HG02642 (cell line): ENCODE data around the gene TMEM178B.

ENCODE experiments used
- ATAC-seq: cut with Tn5 transposase; IDR thresholded peaks from one replicate; pipeline ENCODE4 v1.9.1; 2021; ENCODE audit warnings: mild to moderate bottlenecking; ENCODE audit not compliant: unreplicated experiment, poor library complexity

Gene TMEM178B

DNA sequence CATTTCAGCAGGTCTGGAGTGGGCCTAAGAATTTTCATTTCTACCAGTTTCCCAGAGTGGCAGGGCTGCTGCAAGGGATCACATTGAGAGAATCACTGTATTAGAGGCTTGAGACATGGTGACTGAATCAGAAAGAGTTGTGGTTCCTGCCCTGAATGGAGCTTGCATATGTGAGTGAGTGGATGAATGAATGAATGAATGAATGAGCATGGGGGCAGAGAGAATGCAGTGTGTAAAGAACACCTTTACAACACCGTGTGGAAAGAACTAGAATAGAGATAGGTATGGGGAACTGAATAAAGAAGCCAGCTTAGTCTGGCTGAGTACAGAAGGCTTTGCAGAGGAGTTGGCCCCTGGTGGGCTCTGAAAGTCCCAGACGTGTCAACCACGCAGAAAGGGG is 334.6 kb downstream of the TMEM178B start:
- ATAC-seq, result no peak

DNA sequence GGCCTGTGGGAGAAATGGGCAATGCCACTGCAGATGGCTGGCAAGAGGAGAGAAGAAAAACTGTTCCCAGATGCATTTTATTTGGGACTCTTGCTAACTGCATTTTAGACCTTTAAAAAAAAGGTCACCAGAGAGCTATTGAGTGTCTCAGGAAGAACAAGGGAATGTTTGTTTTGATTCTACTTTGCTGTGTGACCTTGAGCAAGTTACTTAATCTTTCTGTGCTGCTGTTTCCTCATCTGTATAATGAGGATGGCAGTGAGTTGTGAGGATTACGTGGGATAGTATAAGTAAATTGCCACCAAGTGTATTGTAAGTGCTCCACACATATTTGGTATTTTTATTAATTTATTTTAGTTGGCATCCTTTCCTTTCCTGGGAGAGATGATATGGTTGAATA is 335.4 kb downstream of the TMEM178B start:
- no peak for ATAC-seq

DNA sequence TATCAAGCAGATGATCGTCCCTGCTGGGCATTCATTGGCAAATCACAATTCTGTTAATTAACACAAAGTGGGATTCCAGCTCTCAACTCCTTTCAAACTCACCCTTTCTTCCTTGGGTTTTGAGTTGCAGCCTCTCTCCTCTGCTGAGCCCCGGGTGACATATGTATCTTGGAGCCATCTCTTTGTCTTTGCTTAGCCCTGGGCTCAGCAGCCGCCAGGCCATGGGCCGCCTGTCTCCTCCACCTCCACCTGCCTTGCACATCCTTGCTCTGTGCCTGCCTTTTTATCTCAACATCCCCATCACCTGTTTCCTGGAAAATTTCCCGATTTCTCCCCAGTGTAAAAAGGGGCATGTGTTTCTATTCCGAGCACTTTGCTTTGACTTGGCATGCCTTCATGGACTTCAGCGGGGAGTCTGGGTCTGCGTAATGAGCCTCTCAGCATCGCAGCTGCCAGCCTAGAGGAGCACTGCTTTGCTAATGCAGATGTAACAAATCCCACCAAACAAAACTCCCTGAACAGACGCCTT is 336.0 kb downstream of the TMEM178B start:
- no peak for ATAC-seq

- ATAC-seq, result no peak
These were observed 336.6 kb downstream of the TMEM178B start for GRCh38 chr7:141410353-141411000.

DNA sequence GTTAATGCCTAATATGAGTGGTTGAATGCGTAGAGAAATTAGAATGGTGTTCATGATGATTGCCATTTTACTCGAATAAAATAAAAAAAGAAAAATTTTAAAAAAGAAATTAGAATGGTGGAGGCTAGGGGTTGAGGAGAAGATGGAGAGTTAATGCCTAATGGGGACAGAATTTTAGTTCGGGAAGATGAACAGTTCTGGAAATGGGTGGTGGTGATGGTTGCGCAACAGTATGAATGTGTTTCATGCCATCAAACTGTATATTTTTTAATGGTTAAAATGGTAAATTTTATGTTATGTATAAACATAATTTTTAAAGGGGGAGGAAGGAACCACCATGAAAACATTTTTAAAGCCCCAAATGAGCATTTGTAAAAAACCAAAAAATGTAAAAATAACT is 337.3 kb downstream of the TMEM178B start:
- no peak for ATAC-seq

DNA sequence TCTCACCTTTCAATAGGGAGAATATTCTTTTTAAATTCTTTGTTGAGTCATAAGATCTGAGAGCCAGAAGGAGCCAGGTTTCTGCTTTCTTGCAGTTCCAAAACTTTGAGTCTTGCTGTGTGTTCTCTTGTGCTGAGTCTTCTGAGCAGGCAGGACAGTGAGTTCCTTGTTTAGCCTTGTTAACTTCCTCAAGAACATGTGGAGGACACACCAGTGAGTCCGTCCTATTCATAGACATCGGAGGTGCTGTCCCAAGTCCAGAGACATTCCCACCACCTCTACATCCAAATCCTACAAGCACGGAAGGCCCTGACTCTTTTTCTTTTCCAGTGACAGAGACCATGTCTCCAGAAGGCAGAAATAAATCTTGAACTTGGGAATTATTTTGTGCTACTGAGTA is 342.1 kb downstream of the TMEM178B start:
- no peak for ATAC-seq

- no peak for ATAC-seq
These were observed 342.9 kb downstream of the TMEM178B start for GRCh38 chr7:141416650-141417270.

GRCh38 chr7:141417506-141417905 is 343.6 kb downstream of the TMEM178B start:
- no peak for ATAC-seq

DNA sequence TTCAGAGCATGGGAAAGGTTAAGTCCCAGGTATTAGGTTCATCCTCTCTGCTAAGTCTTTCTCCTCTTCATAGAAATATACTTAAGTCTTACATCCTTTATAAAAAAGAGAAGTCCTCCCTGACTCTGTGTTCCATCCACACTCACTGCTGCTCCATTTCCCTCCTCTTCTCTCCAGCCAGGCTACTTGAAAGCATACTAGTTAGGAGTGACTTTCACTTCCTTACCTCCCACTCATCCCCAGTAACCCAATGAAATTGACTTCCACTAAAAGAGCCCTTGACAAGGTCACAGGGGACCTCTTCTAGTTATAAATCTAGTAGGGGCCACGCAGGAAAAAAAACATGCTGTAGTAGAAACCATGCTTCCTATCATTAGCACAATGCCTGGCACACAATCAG is 344.2 kb downstream of the TMEM178B start:
- no peak for ATAC-seq

- no peak for ATAC-seq
These were observed 347.4 kb downstream of the TMEM178B start for GRCh38 chr7:141421306-141421705.

DNA sequence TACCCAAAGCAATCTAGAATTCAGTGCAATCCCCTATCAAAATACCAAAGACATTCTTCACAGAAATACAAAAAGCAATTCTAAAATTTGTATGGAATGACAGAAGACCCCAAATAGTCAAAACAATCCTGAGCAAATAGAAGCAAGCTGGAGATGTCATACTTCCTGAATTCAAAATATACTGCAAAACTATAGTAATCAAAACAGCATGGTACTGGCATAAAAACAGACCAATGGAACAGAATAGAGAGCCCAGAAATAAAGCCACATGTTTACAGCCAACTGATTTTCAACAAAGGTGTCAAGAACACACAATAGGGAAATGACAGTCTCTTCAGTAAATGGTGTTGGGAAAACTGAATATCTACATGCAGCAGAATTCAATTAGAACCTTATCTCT is 353.3 kb downstream of the TMEM178B start:
- no peak for ATAC-seq

DNA sequence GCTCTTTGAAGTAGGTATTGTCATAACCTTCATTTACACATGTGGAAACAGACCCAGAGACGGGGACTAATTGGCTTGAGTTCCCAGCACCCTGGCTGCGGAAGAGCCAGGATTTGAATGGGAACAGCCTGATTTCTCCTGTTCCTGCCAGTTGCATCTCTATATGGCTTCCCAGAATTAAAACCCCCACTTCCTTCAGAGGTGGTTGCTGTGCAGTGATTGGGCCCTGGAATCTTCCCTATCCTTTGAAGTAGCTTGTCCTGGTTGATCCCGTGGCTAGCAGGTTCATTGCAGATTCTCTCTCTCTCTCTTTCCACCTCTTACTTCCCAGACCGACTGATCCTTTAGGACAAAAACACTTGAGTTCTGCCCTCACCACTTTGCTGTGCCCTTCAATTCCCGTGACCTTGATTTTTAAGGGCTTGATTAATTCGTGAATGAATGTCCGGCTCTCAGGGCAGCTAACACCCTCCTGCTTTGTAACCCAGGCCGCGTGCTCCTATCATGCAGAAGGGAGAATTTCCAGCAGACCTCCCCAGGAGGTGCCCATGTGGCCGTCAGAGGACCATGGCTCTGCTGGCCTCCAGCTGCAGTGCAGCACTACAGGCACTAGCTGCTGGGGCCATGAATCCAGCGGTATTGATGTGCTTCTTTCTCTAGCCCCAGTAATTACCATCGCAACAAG is 356.7 kb downstream of the TMEM178B start:
- ATAC-seq, result no peak

DNA sequence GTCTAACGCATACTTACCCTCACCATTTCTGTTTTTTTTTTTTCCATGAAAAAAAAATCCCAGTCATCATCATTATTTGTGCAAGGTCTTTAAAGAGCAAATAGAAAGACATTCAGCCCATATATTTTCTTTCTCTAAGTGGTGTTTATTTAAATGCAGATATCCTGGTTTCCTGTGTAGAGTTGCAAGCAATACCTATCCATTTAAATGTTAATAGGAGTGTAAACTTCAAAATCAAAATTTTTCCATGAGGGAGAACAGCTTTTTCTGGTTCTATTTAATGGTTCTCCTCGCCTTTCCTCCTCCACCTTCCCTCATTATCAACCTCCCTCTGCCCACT is 357.2 kb downstream of the TMEM178B start:
- no peak for ATAC-seq

DNA sequence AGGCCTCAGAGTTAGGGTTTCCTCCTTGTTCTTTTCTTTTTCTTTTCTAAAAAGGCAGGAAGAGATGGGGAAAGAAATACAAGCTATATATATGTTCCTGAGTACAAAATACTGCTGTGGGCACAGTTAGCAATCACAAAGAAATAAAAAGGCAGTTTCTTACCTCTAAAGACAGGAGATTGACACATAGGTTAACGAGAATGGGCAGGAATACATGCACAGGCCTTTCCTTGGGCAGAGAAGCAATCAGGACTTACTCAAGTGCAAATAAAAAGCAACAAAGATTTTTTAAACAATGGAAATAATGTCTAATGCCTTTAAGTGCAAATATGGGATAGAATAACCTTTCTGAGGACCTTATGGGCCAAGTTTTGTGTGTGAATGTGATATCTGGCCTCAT is 357.8 kb downstream of the TMEM178B start:
- ATAC-seq, result no peak

GRCh38 chr7:141433698-141434097 is 359.8 kb downstream of the TMEM178B start:
- no peak for ATAC-seq

GRCh38 chr7:141436139-141436538 is 362.3 kb downstream of the TMEM178B start:
- ATAC-seq, result no peak

- no peak for ATAC-seq
These were observed 362.8 kb downstream of the TMEM178B start for GRCh38 chr7:141436575-141437075.

GRCh38 chr7:141439164-141439563 is 365.3 kb downstream of the TMEM178B start:
- no peak for ATAC-seq

DNA sequence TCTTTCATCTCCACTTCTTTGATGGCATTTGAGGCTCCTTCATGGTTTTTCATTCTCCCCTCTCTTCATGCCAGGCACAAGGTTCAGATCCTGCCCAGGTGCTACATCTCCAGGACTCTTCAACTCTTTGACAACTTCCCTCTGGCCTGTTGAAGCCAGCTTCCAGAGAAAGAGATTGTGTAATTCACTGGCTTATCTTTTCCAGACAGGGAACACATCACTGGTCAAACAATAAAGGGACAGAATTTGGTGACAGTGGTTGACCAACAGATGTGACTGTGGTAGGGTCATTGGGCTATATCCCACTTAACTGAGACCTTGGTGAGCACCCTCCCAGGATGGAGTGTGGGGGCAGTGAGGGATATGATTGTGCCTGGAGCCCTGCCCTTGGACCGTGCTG is 365.9 kb downstream of the TMEM178B start:
- ATAC-seq, result no peak

GRCh38 chr7:141441837-141442627 is 368.2 kb downstream of the TMEM178B start:
- no peak for ATAC-seq

GRCh38 chr7:141442781-141443180 is 368.9 kb downstream of the TMEM178B start:
- ATAC-seq, result no peak
